Loucy (cell line): ENCODE measurements around the gene ZFYVE28.

Experiments used
- H2AFZ ChIP-seq: fragments of 200-600 bp; sonication (generic); 2 replicates; pipeline ENCODE4 v1.6.0; 2016; ENCODE audit warnings: antibody characterized with exemption, mild to moderate bottlenecking, low read length, moderate library complexity
- H3F3A ChIP-seq: fragments of 200-600 bp; 2 replicates; pipeline ENCODE4 v1.6.0; 2016; ENCODE audit warnings: antibody characterized with exemption, low read depth, mild to moderate bottlenecking
- H3K27me3 ChIP-seq: fragments of 200-600 bp; sonication (generic); 2 replicates; pipeline ENCODE4 v1.6.1; 2014; ENCODE audit warnings: low read length, mild to moderate bottlenecking; ENCODE audit not compliant: insufficient read depth, poor library complexity, severe bottlenecking
- H3K36me3 ChIP-seq: fragments of 200-600 bp; sonication (generic); 2 replicates; pipeline ENCODE4 v1.6.1; 2016; ENCODE audit warnings: low read length; ENCODE audit not compliant: insufficient read depth
- H3K4me1 ChIP-seq: fragments of 200-600 bp; sonication (generic); 2 replicates; pipeline ENCODE4 v1.5.1; 2014; ENCODE audit warnings: low read length, mild to moderate bottlenecking; ENCODE audit not compliant: insufficient read depth, poor library complexity, severe bottlenecking
- H3K4me2 ChIP-seq: fragments of 200-600 bp; sonication (generic); 2 replicates; pipeline ENCODE4 v1.6.0; 2014; ENCODE audit warnings: antibody characterized with exemption, low read length, low read depth, mild to moderate bottlenecking; ENCODE audit not compliant: poor library complexity, severe bottlenecking
- H3K4me3 ChIP-seq: fragments of 200-600 bp; sonication (generic); 2 replicates; pipeline ENCODE4 v1.5.1; 2014; ENCODE audit warnings: low read length, mild to moderate bottlenecking, mixed read lengths; ENCODE audit not compliant: poor library complexity, severe bottlenecking
- H3K79me2 ChIP-seq: fragments of 200-600 bp; sonication (generic); 2 replicates; pipeline ENCODE4 v1.6.1; 2014; ENCODE audit warnings: low read length; ENCODE audit not compliant: insufficient read depth
- H3K9ac ChIP-seq: fragments of 200-600 bp; sonication (generic); 2 replicates; pipeline ENCODE4 v1.6.0; 2014; ENCODE audit warnings: mild to moderate bottlenecking, low read depth, low read length, moderate library complexity; ENCODE audit not compliant: poor library complexity, severe bottlenecking
- H3K9me2 ChIP-seq: fragments of 200-600 bp; sonication (generic); replicated peaks from 2 replicates; pipeline ENCODE4 v1.6.1; 2016; ENCODE audit warnings: low read depth, low read length, mixed read lengths
- H3K9me3 ChIP-seq: fragments of 200-600 bp; sonication (generic); 2 replicates; pipeline ENCODE4 v1.6.1; 2014; ENCODE audit warnings: mild to moderate bottlenecking, antibody characterized with exemption, low read length, low read depth; ENCODE audit not compliant: insufficient read depth
- H4K20me1 ChIP-seq: fragments of 200-600 bp; sonication (generic); 2 replicates; pipeline ENCODE4 v1.6.0; 2014; ENCODE audit warnings: antibody characterized with exemption, low read length, mild to moderate bottlenecking; ENCODE audit not compliant: insufficient read depth, poor library complexity, severe bottlenecking
- CTCF ChIP-seq: fragments of 200-600 bp; sonication (generic); conservative IDR thresholded peaks from 2 replicates; pipeline ENCODE4 v1.5.1; 2014; ENCODE audit warnings: mild to moderate bottlenecking, antibody characterized with exemption, low read length
- EZH2phosphoT487 ChIP-seq: fragments of 200-600 bp; IDR thresholded peaks from 2 replicates; pipeline ENCODE4 v1.6.1; 2018; ENCODE audit warnings: antibody characterized with exemption, mild to moderate bottlenecking, moderate library complexity, borderline replicate concordance

The ZFYVE28 gene

GRCh38 chr4:2267841-2268240 lies 150.6 kb downstream of the ZFYVE28 start:
- Histone ChIP-seq H3K9me3 (no peaks in the 10 kb centered on the region), H4K20me1 (no peaks in the 10 kb centered on the region), H3K27me3 (no peaks in the 10 kb centered on the region), H2AFZ (no peak overlapping the region), H3K36me3 (no peaks in the 10 kb centered on the region), H3K79me2 (0 out of 2 replicates have a peak, but pooled peaks cover 2% of the 10 kb centered on the region), H3K4me2 (no peak overlapping the region), H3K9me2 (no peaks in the 10 kb centered on the region), H3K9ac (no peak overlapping the region), H3F3A (no peaks in the 10 kb centered on the region), H3K4me3 (no peak overlapping the region), H3K4me1 (peaks cover 17% of the 10 kb centered on the region)
- TF ChIP-seq CTCF (no peak), EZH2phosphoT487 (no peak)

DNA sequence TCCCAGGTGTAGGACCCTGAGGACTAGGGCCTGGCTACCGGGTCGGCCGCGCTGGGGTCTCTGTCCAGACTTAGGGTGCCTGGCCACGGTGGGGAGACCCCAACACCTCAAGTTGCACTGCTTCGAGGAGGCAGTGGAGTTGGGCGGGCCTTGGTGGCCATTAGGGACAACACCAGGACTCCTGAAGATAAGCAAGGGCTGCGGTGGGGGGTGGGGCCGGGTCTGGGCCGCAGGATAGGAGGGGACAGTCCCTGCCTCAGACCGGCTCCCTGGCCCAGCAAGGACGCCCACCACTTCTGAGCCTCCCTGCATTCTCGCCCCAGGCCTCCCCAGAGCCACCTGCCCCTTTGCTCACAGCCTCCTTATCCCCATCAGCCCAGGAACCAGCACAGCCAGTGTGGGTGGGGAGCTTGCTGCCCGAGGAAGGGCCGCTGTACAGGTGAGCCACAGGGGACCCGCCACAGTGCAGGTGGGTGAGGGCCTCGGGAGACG lies 151.1 kb downstream of the ZFYVE28 start:
- no peaks in the 10 kb centered on the region for H3F3A ChIP-seq
- H4K20me1 ChIP-seq, result no peaks in the 10 kb centered on the region
- H3K4me3 ChIP-seq, result no peak overlapping the region
- TF ChIP-seq CTCF (no peak), EZH2phosphoT487 (no peak)
- H3K9me2 ChIP-seq, result no peaks in the 10 kb centered on the region
- no peak overlapping the region for H3K4me2 ChIP-seq
- H2AFZ ChIP-seq, result no peak overlapping the region
- no peaks in the 10 kb centered on the region for H3K9me3 ChIP-seq
- no peak overlapping the region for H3K9ac ChIP-seq
- H3K27me3 ChIP-seq, result no peaks in the 10 kb centered on the region
- peaks cover 16% of the 10 kb centered on the region for H3K4me1 ChIP-seq
- 0 out of 2 replicates have a peak, but pooled peaks cover 3% of the 10 kb centered on the region for H3K79me2 ChIP-seq
- no peaks in the 10 kb centered on the region for H3K36me3 ChIP-seq

DNA sequence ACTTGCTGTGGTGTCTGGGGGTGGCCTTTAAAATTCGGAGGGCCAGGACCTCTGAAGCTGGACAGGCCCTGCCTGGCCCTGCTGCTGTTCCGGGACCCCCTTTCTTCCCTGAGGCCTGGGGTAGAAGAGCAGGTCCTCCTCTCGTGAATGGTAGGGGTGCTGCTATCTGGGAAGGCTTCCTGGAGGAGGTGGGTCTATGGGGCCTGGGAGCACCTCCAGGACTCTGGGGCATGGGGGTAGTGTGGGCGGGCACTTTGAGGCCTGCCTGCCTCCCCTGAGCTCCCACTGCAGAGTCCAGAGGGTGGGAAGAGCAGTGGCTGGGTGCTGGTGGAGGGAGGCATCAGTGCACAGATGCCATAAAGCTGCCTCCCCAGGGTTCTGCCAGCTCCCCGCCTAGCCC lies 151.6 kb downstream of the ZFYVE28 start:
- Histone ChIP-seq H2AFZ (no peak overlapping the region), H3K4me1 (peaks cover 11% of the 10 kb centered on the region), H3K36me3 (no peaks in the 10 kb centered on the region), H3K9me2 (no peaks in the 10 kb centered on the region), H3K9ac (no peak overlapping the region), H3F3A (no peaks in the 10 kb centered on the region), H3K4me3 (no peak overlapping the region), H3K4me2 (no peak overlapping the region), H4K20me1 (no peaks in the 10 kb centered on the region), H3K79me2 (0 out of 2 replicates have a peak, but pooled peaks cover 3% of the 10 kb centered on the region), H3K27me3 (no peaks in the 10 kb centered on the region), H3K9me3 (no peaks in the 10 kb centered on the region)
- TF ChIP-seq EZH2phosphoT487 (no peak), CTCF (no peak)
